Left kidney (tissue), 2 donors: ENCODE results near the gene HECTD4. TPM values are rescaled to one million over a fixed set of nuclear protein-coding genes. Genes with fewer than 3 reads are reported as not detected.
"Not testable (repeated sequence)": the region's sequence is repeated elsewhere in the genome, so short reads cannot be mapped to it uniquely, and the experiment has no call there.

Experiments
- DNase-seq: peaks from one replicate; pipeline ENCODE4 v3.0.0-alpha.2; 2013
- polyA plus RNA-seq: library from polyadenylated mRNA; unstranded; fragments of 120-200 nt; gene quantifications from one replicate; pipeline ENCODE4 v1.2.1, GENCODE V29; 2013; ENCODE audit not compliant: insufficient read length

Gene HECTD4
- polyA plus RNA-seq, 1 donor, result 70.7 TPM

DNA sequence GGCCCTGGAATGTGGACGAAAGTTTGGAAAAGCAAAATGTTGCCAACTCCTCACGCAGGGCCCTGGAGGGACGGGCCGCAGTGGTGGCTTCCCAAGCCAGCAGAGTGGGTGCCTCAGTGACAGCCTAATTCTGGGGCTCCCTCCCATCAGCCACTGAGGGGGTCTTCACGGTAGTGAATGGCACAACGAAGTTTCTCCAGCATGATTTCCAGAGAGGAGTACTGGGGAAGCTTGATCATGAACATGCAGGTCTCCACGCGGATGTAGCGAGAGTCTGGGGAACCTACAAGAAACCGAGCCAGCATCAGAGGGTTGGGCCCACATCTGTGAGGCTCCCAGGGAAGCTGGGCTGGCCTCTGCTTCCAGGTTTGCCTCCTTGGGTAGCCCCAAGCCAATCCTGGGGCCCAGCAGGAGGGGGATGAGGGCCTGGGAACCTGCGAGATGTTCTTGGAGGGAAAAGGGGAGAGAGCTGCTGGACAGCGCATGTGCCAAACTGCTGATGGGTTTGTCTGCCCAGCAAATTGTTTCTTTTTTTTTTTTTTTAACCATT is 219.9 kb downstream of the HECTD4 start:
- no peak for DNase-seq

DNA sequence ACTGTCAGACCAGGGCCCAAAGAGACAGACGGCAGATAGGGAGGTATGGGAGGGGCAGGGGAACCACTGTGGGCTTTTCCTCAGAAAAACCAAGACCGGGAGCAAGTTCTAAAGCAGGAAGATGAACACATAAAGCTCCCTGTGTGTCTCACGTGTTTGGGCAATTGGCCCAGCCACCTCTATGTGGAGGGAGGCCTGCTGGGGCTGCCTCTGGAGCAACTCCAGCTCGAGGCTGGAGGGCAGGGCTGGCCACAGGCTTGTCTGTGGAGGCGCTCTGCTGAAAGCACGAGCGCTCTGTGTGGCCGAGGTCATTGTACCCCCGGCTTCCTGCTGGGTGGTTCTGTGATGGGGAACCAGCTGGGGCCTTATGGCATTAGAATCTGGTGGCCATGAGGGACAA is 220.5 kb downstream of the HECTD4 start:
- no peak for DNase-seq

DNA sequence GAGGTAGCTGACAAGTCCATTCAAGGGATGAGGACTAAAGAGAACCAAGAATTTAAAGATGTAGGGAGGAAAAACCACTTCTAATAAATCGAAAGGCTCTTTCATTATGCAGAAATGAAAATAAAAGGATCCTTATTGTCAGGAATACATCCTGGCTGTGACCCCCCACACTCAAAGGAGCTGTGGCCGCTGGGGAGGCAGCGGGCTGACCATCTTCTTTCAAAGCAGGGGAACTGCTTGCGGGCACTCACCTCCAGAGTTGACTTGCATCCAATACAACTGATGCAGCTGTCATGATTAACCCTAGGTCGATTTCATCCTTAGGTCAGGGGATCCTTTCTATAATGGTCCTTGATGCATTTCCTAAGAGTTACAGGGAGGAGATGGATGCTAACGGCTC is 221.6 kb downstream of the HECTD4 start:
- no peak for DNase-seq

DNA sequence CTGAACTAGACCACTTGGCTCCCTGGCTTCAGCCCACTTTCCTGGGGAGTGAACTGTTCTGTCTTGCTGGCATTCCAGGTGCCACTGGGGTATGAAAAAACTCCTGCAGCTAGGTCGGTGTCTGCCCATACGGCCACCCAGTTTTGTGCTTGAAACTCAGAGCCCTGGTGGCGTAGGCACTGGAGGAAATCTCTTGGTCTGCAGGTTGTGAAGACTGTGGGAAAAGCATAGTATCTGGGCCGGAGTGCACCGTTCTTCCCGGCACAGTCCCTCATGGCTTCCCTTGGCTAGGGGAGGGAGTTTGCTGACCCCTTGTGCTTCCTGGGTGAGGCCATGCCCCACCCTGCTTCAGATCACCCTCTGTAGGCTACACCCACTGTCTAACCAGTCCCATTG is 223.1 kb downstream of the HECTD4 start:
- DNase-seq, result no peak

DNA sequence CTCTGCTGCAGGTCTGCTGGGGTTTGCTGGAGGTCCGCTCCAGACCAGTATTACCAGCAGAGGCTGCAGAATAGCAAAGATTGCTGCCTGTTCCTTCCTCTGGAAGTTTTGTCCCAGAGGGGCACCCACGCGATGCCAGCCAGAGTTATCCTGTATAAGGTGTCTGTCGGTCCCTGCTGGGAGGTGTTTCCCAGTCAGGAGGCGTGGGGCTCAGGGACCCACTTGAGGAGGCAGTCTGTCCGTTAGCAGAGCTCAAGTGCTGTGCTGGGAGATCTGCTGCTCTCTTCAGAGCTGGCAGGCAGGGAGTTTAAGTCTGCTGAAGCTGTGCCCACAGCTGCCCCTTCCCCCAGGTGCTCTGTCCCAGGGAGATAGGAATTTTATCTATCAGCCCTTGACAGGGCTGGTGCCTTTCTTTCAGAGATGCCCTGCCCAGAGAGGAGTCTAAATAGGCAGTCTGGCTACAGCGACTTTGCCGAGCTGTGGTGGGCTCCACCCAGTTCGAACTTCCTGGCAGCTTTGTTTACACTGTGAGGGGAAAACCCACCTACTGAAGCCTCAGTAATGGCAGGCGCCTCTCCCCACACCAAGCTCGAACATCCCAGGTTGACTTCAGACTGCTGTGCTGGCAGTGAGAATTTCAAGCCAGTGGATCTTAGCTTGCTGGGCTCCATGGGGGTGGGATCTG is 223.6 kb downstream of the HECTD4 start:
- not testable (repeated sequence) for DNase-seq

DNA sequence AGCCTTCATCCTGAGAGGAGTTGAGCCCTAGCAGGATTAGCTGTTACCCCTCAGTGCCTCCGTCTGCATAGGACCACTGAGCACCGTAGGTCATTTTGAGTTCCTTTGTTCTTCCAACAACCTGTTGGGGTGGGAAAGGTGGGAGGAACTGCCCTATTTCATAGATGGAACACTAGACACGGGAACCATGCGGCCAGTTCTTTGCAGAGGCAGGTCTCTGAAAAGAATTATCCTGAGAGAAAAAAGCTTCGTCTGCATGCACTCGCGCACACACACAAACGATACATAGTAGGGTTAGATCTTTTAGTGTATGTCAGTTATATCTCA is 228.4 kb downstream of the HECTD4 start:
- DNase-seq, result no peak

DNA sequence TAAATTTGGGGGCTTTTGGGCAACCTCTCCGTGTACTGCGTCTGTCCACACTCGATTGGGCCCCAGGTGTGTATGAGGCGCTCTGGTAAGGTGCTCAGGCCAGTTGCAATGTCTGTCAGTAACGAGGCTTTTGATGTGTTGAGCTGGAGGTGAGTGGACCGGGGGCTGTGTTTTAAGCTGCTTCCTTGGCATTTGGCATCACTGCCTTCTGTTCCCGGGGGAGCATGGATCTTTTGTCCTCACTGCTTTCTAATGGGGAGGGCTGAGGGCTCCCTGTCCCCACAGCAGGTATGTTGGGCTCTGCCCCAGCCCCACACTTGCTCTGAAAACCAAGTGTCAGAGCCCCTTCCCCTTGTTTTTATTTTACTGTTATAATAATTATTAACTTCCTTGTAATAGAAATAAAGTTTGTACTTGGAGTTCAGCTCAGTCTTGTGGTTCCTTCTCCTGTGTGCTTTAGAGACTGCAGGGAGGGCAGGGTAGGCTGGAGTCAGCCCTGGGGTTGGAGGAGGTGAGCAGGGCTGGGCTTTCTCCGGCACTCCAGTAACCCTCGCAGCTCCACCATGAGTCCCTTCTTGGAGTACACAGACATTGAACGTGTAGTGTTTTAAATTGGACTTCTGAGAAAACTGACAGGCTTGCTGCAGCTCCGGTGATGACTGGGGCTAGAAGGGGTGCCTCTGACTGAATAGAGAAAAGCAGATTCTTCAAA is 228.9 kb downstream of the HECTD4 start:
- DNase-seq, result no peak

DNA sequence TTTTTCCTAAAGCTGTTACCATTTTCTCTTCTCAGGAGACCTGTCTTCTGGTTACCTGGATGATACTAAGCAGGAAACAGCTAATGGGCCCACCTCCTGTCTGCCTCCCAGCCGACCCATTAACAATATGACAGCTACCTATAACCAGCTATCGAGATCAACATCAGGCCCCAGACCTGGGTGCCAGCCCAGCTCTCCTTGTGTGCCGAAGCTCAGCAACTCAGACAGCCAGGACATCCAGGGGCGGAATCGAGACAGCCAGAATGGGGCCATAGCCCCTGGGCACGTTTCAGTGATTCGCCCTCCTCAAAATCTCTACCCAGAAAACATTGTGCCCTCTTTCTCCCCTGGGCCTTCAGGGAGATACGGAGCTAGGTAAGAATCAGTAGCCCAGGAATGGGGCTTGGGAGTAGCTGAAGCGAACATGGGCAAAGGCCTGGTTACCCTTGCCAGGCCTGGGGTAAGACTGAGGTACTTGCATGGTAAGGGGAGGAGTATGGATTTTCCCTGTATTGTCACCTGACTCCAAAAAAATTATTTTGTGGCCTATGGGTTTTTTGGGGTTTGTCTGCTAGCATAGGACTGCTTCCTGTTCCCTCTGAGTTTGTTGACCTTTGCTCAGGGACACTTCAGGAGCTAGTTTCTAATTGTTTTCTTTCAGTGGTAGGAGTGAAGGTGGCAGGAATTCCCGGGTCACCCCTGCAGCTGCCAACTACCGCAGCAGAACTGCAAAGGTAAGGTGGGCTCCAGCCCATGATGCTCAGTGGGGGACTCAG is 230.3 kb downstream of the HECTD4 start:
- DNase-seq, result no peak

DNA sequence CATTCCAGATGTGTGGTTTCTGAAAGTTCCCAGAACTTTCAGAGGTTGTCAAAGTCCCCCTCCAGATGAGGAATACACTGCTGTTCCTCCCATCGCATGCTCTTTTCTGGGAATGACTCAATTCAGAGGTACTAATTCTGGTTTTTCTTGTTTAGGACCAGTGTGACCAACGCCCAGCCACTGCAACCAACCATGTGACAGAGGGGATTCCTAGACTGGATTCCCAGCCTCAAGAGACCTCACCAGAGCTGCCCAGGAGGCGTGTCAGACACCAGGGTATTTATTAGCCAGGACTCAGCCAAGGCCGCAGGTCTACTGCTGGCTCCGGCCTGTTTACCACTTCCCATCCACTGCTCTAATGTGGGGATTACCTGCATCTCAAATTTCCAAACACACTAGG is 232.6 kb downstream of the HECTD4 start:
- DNase-seq, result no peak

DNA sequence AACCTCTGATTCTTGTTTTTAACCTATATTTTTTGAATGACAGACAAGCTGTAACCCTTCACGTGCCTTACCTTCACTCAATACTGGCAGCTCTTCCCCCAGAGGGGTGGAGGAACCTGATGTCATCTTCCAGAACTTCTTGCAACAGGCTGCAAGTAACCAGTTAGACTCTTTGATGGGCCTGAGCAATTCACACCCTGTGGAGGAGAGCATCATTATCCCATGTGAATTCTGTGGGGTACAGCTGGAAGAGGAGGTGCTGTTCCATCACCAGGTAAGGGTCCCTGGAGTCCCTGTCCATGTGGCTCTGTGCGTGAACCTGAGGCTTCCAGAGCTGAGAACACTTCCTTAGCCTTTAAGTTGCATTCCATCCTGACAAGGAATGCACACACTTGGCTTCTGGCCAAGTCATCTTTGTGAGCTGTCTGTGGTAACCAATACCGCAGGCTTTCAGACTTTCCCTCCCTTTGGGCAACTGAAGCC is 234.2 kb downstream of the HECTD4 start:
- no peak for DNase-seq

DNA sequence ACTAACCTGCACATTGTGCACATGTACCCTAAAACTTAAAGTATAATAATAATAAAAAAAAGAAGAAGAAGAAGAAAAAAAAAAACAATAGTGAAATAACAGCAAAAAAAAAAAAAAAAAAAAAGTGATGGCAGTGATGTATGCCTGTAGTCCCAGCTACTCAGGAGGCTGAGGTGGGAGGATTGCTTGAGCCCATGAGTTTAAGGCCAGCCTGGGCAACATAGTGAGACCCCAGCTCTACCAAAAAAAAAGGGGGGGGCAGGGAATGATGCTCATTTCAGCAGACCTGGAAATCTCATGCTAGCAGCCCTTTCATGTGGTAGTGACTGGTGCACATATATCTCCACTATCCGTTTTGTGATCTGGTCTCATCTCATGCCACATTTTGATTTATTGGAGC is 236.1 kb downstream of the HECTD4 start:
- DNase-seq, result no peak

DNA sequence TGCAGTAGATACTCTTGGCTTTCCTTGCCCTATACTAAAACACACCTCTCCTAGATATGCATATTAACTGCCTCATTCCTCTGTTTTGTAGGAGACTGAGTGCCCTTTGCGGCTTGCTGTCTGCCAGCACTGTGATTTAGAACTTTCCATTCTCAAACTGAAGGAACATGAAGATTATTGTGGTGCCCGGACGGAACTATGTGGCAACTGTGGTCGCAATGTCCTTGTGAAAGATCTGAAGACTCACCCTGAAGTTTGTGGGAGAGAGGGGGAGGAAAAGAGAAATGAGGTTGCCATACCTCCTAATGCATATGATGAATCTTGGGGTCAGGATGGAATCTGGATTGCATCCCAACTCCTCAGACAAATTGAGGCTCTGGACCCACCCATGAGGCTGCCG is 241.5 kb downstream of the HECTD4 start:
- no peak for DNase-seq

DNA sequence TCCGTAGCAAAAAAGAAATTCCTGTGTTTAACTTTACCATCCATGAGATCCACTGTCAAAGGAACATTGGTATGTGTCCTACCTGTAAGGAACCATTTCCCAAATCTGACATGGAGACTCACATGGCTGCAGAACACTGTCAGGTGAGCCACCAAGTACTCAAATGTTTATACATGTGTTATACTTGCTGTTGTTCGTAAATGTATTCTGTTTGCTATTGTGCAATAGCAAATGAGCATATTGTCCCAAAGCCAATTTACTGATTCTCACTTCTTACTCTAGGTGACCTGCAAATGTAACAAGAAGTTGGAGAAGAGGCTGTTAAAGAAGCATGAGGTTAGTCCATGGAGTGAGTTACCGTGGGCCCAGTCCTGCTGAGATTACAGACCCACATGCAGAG is 247.5 kb downstream of the HECTD4 start:
- no peak for DNase-seq

DNA sequence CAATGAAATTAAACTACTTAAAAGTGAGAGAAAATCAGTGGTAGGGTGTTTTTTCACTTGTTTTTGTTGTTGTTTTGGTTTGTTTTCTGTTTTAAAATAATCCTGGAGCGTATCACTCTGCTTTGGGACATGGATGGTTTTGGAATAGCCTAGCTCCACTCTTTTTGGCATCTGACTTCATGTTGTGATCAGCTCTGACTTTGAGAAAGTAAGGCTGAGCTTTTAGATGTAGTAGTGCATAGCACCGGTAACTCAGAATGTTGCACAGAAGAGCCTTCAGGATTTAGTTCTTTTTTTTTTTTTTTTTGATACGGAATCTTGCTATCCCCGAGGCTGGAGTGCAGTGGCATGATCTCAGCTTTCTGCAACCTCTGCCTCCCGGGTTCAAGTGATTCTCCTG is 248.8 kb downstream of the HECTD4 start:
- no peak for DNase-seq

DNA sequence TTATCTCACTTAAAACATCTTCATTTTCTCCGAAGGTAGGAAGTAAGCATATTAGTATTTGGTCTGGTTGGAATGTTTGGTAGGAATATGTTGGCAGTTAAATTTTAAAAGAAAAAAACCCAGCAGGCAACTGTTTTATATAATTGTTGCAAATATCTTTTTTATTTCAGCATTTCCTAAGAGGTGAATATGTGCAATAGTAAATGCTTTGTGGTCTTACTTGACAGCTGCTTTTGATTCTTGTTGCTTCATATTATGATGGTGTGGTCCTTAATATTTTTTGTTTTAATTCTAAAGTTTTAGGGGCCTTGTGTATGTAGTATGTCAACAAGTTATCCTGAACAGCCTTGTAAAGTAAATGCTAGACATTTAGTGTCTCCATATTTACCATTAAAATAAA is 250.5 kb downstream of the HECTD4 start:
- DNase-seq, result no peak

DNA sequence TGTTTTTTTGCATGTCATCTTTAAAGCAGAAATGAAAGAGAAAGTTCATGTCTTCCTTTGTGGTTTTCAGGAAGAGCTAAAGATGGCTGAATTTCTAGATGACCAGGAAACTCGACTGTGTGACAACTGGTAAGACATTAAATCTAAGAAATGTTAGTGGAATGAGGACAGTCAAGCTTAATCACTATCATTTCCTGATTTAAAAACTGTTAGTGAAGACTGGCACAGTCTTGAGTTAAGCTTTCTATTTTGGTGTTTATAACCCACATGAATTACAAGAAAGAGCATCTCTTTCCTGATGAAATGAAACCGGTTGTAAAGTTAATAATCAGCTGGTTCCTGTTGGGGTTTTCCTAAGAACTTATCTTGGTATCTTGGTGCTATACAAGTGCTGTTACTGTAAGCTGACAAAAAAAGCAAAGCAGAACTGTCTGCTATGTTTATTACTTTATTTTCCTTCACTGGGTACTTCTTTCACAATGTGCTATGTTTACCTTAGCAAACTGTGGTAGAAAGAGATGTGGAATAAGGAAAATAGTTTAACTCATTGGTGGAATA is 251.7 kb downstream of the HECTD4 start:
- DNase-seq, result no peak

DNA sequence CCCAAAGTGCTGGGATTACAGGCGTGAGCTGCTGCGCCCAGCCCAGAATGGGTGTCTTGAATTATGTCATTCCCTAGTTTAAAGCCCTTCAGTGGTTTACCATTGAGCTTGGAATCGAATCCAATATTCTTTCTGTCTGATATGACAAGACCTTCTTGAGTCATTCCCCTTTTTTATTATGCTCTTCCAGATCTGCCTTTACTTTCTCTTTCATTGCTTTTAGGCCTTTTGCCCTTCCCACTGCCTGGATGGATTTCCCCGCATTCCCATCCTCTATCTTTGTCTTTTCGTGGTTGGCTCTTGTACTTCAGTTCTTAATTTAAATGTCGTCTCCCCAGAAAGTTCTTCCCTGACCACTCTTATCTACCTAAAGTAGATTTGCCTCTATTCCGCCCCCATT is 255.3 kb downstream of the HECTD4 start:
- no peak for DNase-seq

DNA sequence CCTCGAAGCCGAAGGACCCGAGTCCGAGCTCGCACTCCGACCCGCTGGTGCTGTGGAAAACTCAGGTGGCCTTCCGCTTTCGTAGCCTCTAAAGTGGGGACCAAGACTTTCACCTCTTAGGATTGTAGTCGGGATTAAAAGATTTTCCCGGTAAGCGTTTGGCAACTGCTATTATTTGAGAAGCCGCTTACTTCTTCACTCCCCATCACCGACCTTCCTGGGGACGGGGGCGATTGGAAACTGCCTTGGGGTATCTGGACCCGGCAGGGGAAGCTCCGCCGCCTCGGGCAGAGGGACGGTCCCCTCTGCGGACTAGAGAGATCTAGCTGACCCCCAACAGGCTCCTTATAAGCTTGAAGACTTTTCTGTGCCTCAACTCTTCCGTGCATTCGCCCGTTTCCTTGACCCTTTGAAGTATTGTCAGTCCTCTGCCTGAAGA is 256.2 kb downstream of the HECTD4 start:
- DNase-seq, result no peak

DNA sequence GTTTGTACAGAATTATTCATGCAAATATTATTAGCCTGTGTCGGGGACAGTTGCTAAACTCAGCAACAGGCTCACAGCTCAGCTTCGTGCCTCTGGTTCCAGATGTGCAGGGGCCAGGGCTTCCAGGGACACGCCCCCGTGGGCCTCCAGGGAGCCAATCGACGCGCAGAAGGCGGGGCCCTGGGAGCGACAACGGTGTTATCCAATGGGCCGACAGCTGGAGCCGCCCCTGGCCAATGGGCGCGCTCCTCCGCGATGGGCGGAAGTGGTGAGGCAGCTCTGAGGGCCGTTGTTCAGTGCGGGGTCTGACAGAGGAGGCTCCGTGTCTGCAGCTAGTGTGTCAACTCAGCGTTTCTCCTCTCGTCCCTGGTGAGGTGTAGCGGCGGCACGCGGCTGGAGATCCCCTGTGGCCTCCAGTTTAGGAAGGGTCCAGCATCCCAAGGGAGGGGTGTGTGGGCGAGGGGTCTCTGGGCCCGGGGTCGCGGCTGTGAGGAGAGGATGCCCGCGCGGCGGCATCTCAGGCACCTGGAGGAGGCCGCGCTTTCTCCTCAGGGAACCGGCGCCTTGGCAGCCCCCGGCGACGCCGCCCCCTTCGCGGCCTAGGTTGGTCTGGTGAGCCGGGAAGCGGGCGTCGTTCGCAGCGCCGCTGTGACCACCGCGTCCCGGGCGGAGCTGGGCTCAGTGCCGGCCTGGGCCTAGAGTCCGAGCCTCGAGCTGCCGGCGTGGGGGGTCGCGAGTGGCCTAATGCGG is 256.8 kb downstream of the HECTD4 start, which contains the start of gene TRAFD1:
TSS of gene TRAFD1 (plus strand) at position 311 of the 750 bp plus-strand sequence. CDS start 4,963 bp downstream, outside the sequence.
- peak; percentile 97 for DNase-seq

DNA sequence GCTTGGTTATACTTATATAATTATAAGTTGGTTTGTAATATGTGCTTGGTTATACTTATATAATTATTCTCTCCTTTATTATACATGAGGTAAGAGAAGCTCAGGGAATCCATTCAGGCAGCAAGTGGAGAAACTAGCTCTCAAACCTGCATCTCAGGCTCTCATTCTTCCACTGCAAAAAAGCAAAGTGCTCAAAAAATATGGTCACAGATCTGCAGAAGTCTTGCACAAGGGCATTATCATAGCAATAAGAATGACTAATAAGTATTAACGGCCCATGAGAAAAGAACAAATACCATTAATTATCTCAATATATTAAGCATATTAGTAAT is 257.3 kb downstream of the HECTD4 start:
- no peak for DNase-seq

DNA sequence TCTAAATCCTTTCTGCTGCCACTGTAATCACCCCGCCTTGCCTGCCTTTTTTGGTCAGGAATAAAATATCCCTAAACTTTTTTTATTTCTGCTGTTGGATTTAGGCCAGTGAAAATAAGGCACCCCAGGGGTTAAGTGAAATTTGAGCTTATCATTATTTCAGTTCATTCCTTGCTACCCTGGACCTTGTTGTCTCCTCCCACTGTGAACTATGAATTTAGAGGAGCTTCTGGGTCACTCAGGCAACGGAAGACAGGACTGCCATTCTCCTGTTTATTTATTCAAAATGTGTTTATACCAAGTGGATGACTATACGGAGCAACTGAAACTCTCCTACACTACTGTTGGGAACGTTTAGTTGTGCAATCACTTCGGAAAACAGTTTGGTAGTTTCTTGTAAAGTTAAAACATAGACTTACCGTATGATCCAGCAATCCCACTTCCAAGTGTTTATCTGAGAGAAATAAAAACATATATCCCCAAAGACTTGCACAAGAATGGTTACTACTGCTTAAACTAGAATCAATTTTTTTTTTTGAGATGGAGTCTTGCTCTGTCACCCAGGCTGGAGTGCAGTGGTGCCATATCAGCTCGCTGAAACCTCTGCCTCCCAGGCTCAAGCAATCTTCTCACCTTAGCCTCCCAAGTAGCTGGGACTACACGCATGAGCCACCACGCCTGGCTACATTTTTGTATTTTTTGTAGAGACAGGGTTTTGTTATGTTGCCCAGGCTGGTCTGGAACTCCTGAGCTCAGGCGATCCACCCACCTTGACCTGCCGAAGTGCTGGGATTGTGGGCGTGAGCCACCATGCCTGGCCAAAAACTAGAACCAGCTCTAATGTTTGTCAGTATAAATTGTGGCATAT is 259.2 kb downstream of the HECTD4 start:
- DNase-seq, result no peak
